ENCODE data around the gene FBXO3. TPM values are rescaled to one million over a fixed set of nuclear protein-coding genes. Genes with fewer than 3 reads are reported as not detected.
A peak's percentile ranks its signal among the peaks of the same experiment; 100 is the strongest.

Gene FBXO3
- total and polyA plus RNA-seq, 9 of the 15 experiments (the other 6 are each of a cell fraction or from before 2014, with no cell fraction given) = 11.6 to 59.3 (median 29.2) TPM

GRCh38 chr11:33787076-33787475 lies 12.8 kb upstream of the FBXO3 start:
- POLR2A ChIA-PET = interaction anchor here (0.7 to 1.4 kb wide), 2 partner anchors 20 to 47 kb away, joined by 3 read pairs; no protein-coding TSS in a partner anchor
- Histone ChIP-seq H3K9me3 (replicated peaks; ENCODE audit: control insufficient read depth, insufficient read depth, low read depth, low read length) (no peaks in the 10 kb centered on the region), H2AFZ (ENCODE audit: low read depth, low read length) (no peak overlapping the region), H3K36me3 (ENCODE audit: control insufficient read depth, insufficient read depth, low read length) (no peaks in the 10 kb centered on the region), H3K27ac (ENCODE audit: extremely low read depth, low read depth, low read length) (no peak overlapping the region), H3K9ac (ENCODE audit: insufficient read depth in 1 of 2, low read depth in 2 of 2, low read length in 2 of 2) (no peak overlapping the region), H3K4me1 (replicated peaks in 1 of 2; ENCODE audit: control insufficient read depth in 2 of 2, insufficient read depth in 2 of 2, low read length in 2 of 2) (no peaks in the 10 kb centered on the region), H4K20me1 (replicated peaks; ENCODE audit: control insufficient read depth, insufficient read depth, low read length) (no peaks in the 10 kb centered on the region), H3K79me2 (ENCODE audit: control insufficient read depth, insufficient read depth, low read length) (no peaks in the 10 kb centered on the region), H3K4me2 (ENCODE audit: insufficient read depth, low read length) (no peak overlapping the region), H3K9me1 (ENCODE audit: control insufficient read depth, insufficient read depth, low read length) (no peaks in the 10 kb centered on the region), H3K27me3 (ENCODE audit: control insufficient read depth in 2 of 2, insufficient read depth in 2 of 2, low read length in 2 of 2) (peaks cover 1 to 9% of the 10 kb centered on the region in 2 experiments; a peak in 4 of 5 replicates), H3K4me3 (no peak overlapping the region)
- DNase-seq (ENCODE audit: extremely low read depth in 1 of 4, low spot score in 3 of 4) (no peak), FAIRE-seq (no peak), ATAC-seq (no peak)
- no TSS peak for BruUV-seq (replicated peaks)
- WGBS (ENCODE audit: insufficient coverage, low coverage, missing lambda C conversion rate) = 0% methylated on average over 2 of the region's 2 CpGs
- in situ Hi-C loops (cut with MboI) (no loop called here), intact Hi-C loops (cut with micrococcal nuclease) (no loop called here)
- TF ChIP-seq MAFG (tag; conservative IDR thresholded peaks at IDR 0.05) = peak; percentile 24; the same call in 1 of the 2 replicates
- 0 out of 2 replicates have a peak, but pooled peaks have one; percentile 23 for TF ChIP-seq ZNF316 (IDR thresholded peaks at IDR 0.05)
- TF ChIP-seq CHD2 (IDR thresholded peaks at IDR 0.05; ENCODE audit: low read depth, low read length) = no peak
- CTCF ChIA-PET (ENCODE audit: low intra/inter-chr PET ratio) = no interaction called here

DNA sequence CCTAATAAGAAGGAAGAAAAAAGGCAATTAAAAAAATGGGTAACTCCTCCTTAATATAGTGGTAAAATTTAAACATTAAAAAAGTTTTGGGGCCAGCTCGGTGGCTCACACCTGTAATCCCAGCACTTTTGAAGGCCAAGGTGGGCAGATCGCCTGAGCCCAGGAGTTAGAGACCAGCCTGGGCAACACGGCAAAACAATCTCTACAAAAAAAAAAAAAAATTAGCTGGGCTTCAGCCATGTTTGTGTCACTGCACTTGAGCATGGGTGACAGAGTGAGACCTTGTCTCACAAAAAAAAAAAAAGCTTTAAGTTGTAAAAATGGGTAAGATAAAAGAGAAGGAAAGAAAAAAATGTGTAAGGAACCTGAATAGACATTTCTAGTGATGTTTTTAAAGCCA lies 11.3 kb upstream of the FBXO3 start:
- H3K4me2 ChIP-seq (ENCODE audit: insufficient read depth, low read length) = no peak overlapping the region
- H3K27me3 ChIP-seq (ENCODE audit: control insufficient read depth in 2 of 2, insufficient read depth in 2 of 2, low read length in 2 of 2) = peaks cover 16 to 23% of the 10 kb centered on the region in 2 experiments
- no peaks in the 10 kb centered on the region for H4K20me1 ChIP-seq (replicated peaks; ENCODE audit: control insufficient read depth, insufficient read depth, low read length)
- TF ChIP-seq ZNF431 (CRISPR knock-in tag; IDR thresholded peaks at IDR 0.05) = no peak
- TF ChIP-seq CBX8 (IDR thresholded peaks at IDR 0.05; ENCODE audit: borderline replicate concordance, extremely low read depth, low read depth, low read length, poor library complexity, severe bottlenecking) = peak; percentile 72
- H3K36me3 ChIP-seq (ENCODE audit: control insufficient read depth, insufficient read depth, low read length) = no peaks in the 10 kb centered on the region
- in situ Hi-C loops (cut with MboI) (no loop called here), intact Hi-C loops (cut with micrococcal nuclease) (no loop called here)
- 0% methylated on average over 3 of the region's 3 CpGs for WGBS (ENCODE audit: insufficient coverage, low coverage, missing lambda C conversion rate)
- H3K9me1 ChIP-seq (ENCODE audit: control insufficient read depth, insufficient read depth, low read length) = no peaks in the 10 kb centered on the region
- no peaks in the 10 kb centered on the region for H3K9me3 ChIP-seq (replicated peaks; ENCODE audit: control insufficient read depth, insufficient read depth, low read depth, low read length)
- no peak overlapping the region for H3K4me3 ChIP-seq
- no TSS peak for BruUV-seq (replicated peaks)
- FAIRE-seq = no peak
- no peaks in the 10 kb centered on the region for H3K79me2 ChIP-seq (ENCODE audit: control insufficient read depth, insufficient read depth, low read length)
- H3K4me1 ChIP-seq (replicated peaks in 1 of 2; ENCODE audit: control insufficient read depth in 2 of 2, insufficient read depth in 2 of 2, low read length in 2 of 2) = no peaks in the 10 kb centered on the region
- ATAC-seq = no peak
- H2AFZ ChIP-seq (ENCODE audit: low read depth, low read length) = no peak overlapping the region
- CTCF ChIA-PET (ENCODE audit: low intra/inter-chr PET ratio) = no interaction called here
- H3K27ac ChIP-seq (ENCODE audit: extremely low read depth, low read depth, low read length) = no peak overlapping the region
- no peak for DNase-seq (ENCODE audit: extremely low read depth in 1 of 4, low spot score in 3 of 4)
- POLR2A ChIA-PET = no interaction called here
- H3K9ac ChIP-seq (ENCODE audit: insufficient read depth in 1 of 2, low read depth in 2 of 2, low read length in 2 of 2) = no peak overlapping the region
